ENCODE data around the gene IQCE. TPM values are rescaled to one million over a fixed set of nuclear protein-coding genes. Genes with fewer than 3 reads are reported as not detected.

IQCE gene, protein sequence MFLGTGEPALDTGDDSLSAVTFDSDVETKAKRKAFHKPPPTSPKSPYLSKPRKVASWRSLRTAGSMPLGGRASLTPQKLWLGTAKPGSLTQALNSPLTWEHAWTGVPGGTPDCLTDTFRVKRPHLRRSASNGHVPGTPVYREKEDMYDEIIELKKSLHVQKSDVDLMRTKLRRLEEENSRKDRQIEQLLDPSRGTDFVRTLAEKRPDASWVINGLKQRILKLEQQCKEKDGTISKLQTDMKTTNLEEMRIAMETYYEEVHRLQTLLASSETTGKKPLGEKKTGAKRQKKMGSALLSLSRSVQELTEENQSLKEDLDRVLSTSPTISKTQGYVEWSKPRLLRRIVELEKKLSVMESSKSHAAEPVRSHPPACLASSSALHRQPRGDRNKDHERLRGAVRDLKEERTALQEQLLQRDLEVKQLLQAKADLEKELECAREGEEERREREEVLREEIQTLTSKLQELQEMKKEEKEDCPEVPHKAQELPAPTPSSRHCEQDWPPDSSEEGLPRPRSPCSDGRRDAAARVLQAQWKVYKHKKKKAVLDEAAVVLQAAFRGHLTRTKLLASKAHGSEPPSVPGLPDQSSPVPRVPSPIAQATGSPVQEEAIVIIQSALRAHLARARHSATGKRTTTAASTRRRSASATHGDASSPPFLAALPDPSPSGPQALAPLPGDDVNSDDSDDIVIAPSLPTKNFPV
- polyA plus RNA-seq (2013, experiment 1 of 4), result 17.6 TPM
- polyA plus RNA-seq (2013, experiment 2 of 4), result 18.1 TPM
- polyA plus RNA-seq (2013, experiment 3 of 4), result 15.0 TPM
- 17.7 TPM for polyA plus RNA-seq (2013, experiment 4 of 4)

DNA sequence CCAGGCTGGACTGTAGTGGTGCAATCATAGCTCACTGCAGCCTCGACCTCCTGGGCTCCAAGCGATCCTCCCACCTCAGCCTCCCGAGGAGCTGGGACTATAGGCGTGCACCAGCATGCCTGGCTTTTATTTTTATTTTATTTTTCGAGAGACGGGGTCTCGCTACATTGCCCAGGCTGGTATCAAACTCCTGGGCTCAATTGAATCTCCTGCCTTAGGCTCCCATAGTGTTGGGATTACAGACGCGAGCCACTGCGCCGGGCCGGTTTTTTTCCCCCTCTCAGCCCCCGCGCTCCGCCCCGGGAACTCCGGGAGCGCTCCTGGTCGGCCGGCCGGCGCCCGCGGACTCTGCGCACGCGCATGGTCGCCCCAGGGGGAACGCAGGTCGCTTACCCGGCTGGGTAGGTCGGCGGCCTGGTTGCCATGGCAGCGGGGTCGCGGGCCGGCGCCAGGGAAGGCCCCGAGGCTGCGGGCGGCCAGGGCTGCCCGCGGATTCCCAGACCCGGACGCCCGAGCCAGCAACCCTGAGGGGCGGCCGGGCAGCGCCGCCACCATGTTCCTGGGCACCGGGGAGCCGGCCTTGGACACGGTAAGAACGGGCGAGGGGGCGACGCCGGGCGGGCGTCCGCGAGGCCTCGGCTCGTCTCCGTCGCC is at the start of gene IQCE:
TSS of gene IQCE (plus strand) at position 351 of the 654 bp plus-strand sequence. CDS start at position 554, 203 bp downstream.
- Histone ChIP-seq H3K36me3 (ENCODE audit: control insufficient read depth, insufficient read depth, low read length) (no peaks in the 10 kb centered on the region), H3K27ac (ENCODE audit: insufficient read depth, low read depth, low read length, poor library complexity, severe bottlenecking) (no peak within 1 kb of the TSS), H3K27me3 (ENCODE audit: control insufficient read depth, insufficient read depth, low read length, poor library complexity, severe bottlenecking) (no peaks in the 10 kb centered on the region), H3K9me3 (ENCODE audit: control insufficient read depth, low read length) (no peaks in the 10 kb centered on the region), H3K4me1 (ENCODE audit: control insufficient read depth, insufficient read depth, low read length) (peaks cover 7% of the 10 kb centered on the region), H3K4me3 (ENCODE audit: insufficient read depth, low read depth, low read length) (peak within 1 kb of the TSS; percentile 93)
- 7% methylated on average over 66 of the region's 66 CpGs for WGBS, 2 experiments

DNA sequence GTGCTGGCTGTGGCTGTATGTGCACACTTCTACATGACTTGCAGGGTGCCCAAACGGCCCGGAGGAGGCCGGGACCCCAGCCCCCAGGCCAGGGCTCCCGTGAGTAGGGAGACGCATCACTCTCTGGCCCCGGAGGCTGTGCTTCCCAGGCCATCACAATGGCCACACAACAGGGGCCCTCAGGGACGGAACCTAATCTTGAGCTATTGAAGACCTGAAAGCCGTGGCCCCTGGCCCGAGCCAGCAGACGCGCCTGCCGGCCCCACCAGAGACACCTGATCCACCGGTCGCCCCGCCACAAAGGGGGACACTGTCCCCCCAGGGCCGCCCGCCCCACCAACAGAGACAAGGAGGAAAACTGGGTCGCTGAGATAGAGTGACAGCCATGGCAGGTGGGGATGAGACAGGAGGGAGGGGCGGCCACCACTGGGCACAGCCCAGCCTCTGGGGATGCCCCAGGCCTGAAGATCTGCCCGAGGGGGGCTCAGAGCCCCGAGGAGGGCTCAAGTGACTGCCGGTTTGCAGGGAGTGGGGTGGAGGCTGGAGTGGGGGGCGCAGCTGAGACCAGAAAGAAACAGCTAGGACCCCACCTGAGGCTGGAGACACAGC is 49.4 kb upstream of the IQCE start:
- no peaks in the 10 kb centered on the region for H3K27me3 ChIP-seq (ENCODE audit: control insufficient read depth, insufficient read depth, low read length, poor library complexity, severe bottlenecking)
- no peak overlapping the region for H3K27ac ChIP-seq (ENCODE audit: insufficient read depth, low read depth, low read length, poor library complexity, severe bottlenecking)
- H3K4me1 ChIP-seq (ENCODE audit: control insufficient read depth, insufficient read depth, low read length), result peaks cover 57% of the 10 kb centered on the region
- H3K9me3 ChIP-seq (ENCODE audit: control insufficient read depth, low read length), result no peaks in the 10 kb centered on the region
- H3K4me3 ChIP-seq (ENCODE audit: insufficient read depth, low read depth, low read length), result no peak overlapping the region
- no peaks in the 10 kb centered on the region for H3K36me3 ChIP-seq (ENCODE audit: control insufficient read depth, insufficient read depth, low read length)
- 65% methylated on average over 23 of the region's 23 CpGs for WGBS, 2 experiments

DNA sequence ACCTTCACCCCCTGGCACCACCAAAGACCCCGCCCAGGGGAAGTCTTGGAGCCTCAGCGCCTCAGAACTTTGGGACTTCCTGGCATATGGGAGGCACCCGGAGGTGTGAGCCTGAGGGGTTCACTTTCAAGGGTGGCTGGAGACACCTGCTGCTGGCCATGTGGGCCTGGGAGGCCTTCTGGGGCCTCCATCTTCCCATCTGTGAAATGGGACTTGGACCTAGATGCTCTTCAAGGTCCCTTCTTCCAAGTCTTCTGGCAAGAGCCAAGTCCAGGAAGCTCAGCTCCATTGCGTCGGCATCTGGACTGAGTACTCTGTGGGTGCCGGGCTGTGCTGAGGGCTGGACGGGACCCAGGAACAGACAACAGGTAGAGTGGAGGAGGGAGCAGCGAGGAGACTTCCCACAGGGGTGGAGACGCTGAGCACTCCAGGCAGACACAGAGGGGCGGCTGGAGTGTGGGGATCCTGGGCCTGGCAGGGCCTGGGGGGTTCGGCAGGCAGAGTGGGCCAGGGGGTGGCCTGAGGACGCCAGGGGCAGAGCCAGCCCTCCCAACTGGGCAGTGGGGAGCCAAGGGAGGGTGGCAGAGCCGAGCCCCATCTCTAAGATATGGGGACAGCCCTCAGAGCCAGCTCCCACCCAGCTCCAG is 48.5 kb upstream of the IQCE start:
- no peaks in the 10 kb centered on the region for H3K27me3 ChIP-seq (ENCODE audit: control insufficient read depth, insufficient read depth, low read length, poor library complexity, severe bottlenecking)
- H3K4me1 ChIP-seq (ENCODE audit: control insufficient read depth, insufficient read depth, low read length), result peaks cover 57% of the 10 kb centered on the region
- no peak overlapping the region for H3K4me3 ChIP-seq (ENCODE audit: insufficient read depth, low read depth, low read length)
- H3K27ac ChIP-seq (ENCODE audit: insufficient read depth, low read depth, low read length, poor library complexity, severe bottlenecking), result no peak overlapping the region
- no peaks in the 10 kb centered on the region for H3K9me3 ChIP-seq (ENCODE audit: control insufficient read depth, low read length)
- H3K36me3 ChIP-seq (ENCODE audit: control insufficient read depth, insufficient read depth, low read length), result no peaks in the 10 kb centered on the region
- 95% methylated on average over 13 of the region's 13 CpGs for WGBS, 2 experiments

DNA sequence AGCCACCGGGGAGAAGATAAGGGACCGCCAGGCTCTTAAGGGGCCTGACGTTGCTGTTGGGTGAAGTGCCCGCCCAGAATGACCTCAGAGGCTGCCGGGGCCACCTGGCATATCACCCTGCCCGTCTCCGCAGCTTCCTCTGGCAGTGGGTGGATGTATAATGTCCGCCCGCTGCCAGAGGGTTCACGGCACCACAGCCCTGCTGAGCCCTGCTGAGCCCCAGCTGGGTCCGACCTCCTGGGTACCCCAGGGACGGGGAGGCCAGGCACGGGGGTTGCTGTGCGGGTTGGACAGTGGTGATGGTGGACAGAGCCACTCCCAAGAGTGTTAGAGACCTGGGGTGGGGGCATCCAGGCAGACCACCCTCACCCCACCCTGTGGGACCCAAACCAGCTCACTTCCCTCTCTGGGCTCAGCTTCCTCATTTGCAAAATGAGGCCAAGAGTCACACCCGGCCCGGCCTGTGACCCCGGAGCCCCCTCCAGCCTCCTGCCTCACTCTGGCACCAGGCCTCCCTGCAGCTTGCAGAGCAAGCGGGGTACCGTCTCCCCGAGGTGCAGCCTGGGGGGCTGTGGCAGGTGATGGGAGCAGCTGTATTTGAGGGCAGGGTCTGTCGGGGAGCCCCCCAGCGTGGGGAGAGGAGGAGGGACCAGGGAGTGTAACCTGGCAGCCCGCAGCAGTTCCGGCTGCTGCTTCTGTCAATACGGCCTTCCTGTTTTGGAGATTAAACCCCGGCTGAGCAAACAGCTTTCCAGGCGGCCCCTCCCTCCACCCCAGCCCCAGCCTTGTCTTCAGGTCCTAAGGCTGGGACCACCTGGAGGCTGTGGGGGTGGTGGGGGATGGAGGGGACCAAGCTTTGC is 47.6 kb upstream of the IQCE start:
- H3K9me3 ChIP-seq (ENCODE audit: control insufficient read depth, low read length), result no peaks in the 10 kb centered on the region
- WGBS, 2 experiments, result 70 to 75% methylated on average over 27 of the region's 27 CpGs
- no peaks in the 10 kb centered on the region for H3K27me3 ChIP-seq (ENCODE audit: control insufficient read depth, insufficient read depth, low read length, poor library complexity, severe bottlenecking)
- peaks cover 57% of the 10 kb centered on the region for H3K4me1 ChIP-seq (ENCODE audit: control insufficient read depth, insufficient read depth, low read length)
- H3K36me3 ChIP-seq (ENCODE audit: control insufficient read depth, insufficient read depth, low read length), result no peaks in the 10 kb centered on the region
- no peak overlapping the region for H3K27ac ChIP-seq (ENCODE audit: insufficient read depth, low read depth, low read length, poor library complexity, severe bottlenecking)
- no peak overlapping the region for H3K4me3 ChIP-seq (ENCODE audit: insufficient read depth, low read depth, low read length)

DNA sequence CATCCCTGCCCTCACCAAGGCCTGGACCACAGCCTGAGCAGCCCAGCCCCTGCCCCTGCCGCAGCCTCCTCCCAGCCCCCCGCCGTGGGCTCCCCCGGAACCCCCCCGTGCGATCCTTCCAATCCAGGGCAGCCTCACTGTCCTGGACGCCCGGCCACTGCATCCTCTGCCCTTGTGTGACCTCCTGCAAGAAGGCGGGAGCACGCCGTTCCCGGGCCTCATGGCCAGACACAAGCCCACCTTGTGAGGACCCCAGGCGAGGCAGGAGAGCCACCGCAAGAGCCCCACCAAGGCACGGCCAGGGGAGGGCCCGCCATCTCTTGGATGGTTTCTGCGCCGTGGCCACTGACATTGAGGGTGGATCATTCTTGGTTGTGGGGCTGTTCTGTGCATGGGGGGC is 47.0 kb upstream of the IQCE start:
- H3K4me1 ChIP-seq (ENCODE audit: control insufficient read depth, insufficient read depth, low read length), result peaks cover 62% of the 10 kb centered on the region
- WGBS, 2 experiments, result 77 to 78% methylated on average over 18 of the region's 18 CpGs

DNA sequence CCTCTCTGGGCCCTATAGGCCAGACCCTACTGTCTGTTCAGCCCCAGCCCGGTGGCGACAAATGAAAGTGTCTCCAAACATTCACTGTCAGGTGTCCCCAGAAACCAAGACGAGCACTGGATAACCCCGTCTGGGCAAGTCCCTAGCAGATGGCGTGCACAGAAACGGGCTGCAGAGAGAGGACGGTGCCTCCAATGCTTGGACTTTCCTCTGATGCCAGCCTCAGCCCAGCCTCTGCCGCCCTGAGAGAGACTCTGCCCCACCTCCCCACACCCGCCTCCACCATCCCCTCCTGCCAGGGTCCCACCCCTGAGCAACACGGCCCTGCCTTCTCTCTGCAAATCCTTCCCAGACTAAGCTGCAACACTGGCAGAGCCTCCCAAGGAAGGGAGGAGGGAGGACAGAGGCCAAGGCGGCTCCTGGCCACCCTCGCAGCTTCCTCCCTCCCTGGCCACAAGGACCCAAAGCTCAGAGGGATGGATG is 46.6 kb upstream of the IQCE start:
- Histone ChIP-seq H3K36me3 (ENCODE audit: control insufficient read depth, insufficient read depth, low read length) (no peaks in the 10 kb centered on the region), H3K4me1 (ENCODE audit: control insufficient read depth, insufficient read depth, low read length) (peaks cover 67% of the 10 kb centered on the region), H3K27ac (ENCODE audit: insufficient read depth, low read depth, low read length, poor library complexity, severe bottlenecking) (no peak overlapping the region), H3K9me3 (ENCODE audit: control insufficient read depth, low read length) (no peaks in the 10 kb centered on the region), H3K4me3 (ENCODE audit: insufficient read depth, low read depth, low read length) (no peak overlapping the region), H3K27me3 (ENCODE audit: control insufficient read depth, insufficient read depth, low read length, poor library complexity, severe bottlenecking) (no peaks in the 10 kb centered on the region)
- WGBS, 2 experiments, result 77 to 79% methylated on average over 12 of the region's 12 CpGs

More for the DNA sequence above, 47.0 kb upstream of the IQCE start:
- H3K9me3 ChIP-seq (ENCODE audit: control insufficient read depth, low read length), result no peaks in the 10 kb centered on the region
- no peaks in the 10 kb centered on the region for H3K36me3 ChIP-seq (ENCODE audit: control insufficient read depth, insufficient read depth, low read length)
- no peaks in the 10 kb centered on the region for H3K27me3 ChIP-seq (ENCODE audit: control insufficient read depth, insufficient read depth, low read length, poor library complexity, severe bottlenecking)
- H3K4me3 ChIP-seq (ENCODE audit: insufficient read depth, low read depth, low read length), result no peak overlapping the region
- H3K27ac ChIP-seq (ENCODE audit: insufficient read depth, low read depth, low read length, poor library complexity, severe bottlenecking), result no peak overlapping the region

DNA sequence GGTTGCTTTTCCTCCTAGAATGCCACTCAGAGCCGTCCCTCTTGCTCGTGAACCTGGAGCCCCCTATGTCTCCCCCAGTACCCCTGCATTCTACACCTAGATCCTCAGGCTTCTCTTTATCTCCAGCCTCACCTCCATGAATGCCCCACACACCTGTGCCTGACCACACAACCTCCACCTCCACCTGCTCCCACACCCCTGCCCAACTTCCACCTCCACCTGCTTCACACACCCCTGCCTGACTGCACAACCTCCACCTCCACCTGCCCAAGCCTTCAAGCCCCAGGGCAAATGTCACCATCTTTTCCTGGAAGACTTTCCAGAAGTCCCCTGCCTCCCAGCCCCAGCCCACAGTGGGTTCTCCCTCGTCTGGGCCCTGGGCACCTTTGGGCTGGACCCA is 46.1 kb upstream of the IQCE start:
- no peak overlapping the region for H3K27ac ChIP-seq (ENCODE audit: insufficient read depth, low read depth, low read length, poor library complexity, severe bottlenecking)
- no peaks in the 10 kb centered on the region for H3K36me3 ChIP-seq (ENCODE audit: control insufficient read depth, insufficient read depth, low read length)
- WGBS, 2 experiments, result 93 to 94% methylated on average over 3 of the region's 3 CpGs
- no peaks in the 10 kb centered on the region for H3K9me3 ChIP-seq (ENCODE audit: control insufficient read depth, low read length)
- H3K4me1 ChIP-seq (ENCODE audit: control insufficient read depth, insufficient read depth, low read length), result peaks cover 72% of the 10 kb centered on the region
- H3K4me3 ChIP-seq (ENCODE audit: insufficient read depth, low read depth, low read length), result no peak overlapping the region
- H3K27me3 ChIP-seq (ENCODE audit: control insufficient read depth, insufficient read depth, low read length, poor library complexity, severe bottlenecking), result peaks cover 2% of the 10 kb centered on the region

DNA sequence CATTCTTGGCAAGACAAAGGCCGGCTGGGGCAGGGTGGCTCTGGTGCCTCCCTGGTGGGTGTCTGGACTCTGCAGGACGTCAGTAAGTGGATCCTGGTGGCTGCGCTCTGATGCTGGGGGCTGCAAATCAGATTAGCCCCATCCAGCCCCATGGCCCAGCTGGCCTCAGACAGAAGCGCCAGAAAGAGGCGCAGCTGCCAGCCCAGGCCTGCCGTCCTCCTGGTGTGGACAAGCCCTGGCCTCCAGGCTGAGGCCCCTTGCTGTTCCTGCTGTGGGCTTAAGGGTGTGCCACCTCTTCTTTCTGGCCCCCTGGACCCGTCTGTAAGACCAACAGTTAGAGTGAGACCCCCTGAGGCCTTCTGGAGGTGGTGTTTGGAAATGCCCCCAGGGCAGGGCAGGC is 45.1 kb upstream of the IQCE start:
- H3K4me1 ChIP-seq (ENCODE audit: control insufficient read depth, insufficient read depth, low read length), result peaks cover 73% of the 10 kb centered on the region
- no peaks in the 10 kb centered on the region for H3K36me3 ChIP-seq (ENCODE audit: control insufficient read depth, insufficient read depth, low read length)
- H3K27me3 ChIP-seq (ENCODE audit: control insufficient read depth, insufficient read depth, low read length, poor library complexity, severe bottlenecking), result peaks cover 12% of the 10 kb centered on the region
- H3K4me3 ChIP-seq (ENCODE audit: insufficient read depth, low read depth, low read length), result no peak overlapping the region
- WGBS, 2 experiments, result 82 to 85% methylated on average over 7 of the region's 7 CpGs
- no peak overlapping the region for H3K27ac ChIP-seq (ENCODE audit: insufficient read depth, low read depth, low read length, poor library complexity, severe bottlenecking)
- no peaks in the 10 kb centered on the region for H3K9me3 ChIP-seq (ENCODE audit: control insufficient read depth, low read length)

Data from ectodermal cell (in vitro differentiated cells).